Panc1 (cell line): ENCODE measurements around the gene FBXO36. TPM values are rescaled to one million over a fixed set of nuclear protein-coding genes. Genes with fewer than 3 reads are reported as not detected.

Experiments used
- ATAC-seq: fragments of 200-7000 bp; cut with Tn5 transposase; 2 replicates; pipeline ENCODE4 v1.9.1; 2020; ENCODE audit warnings: mild to moderate bottlenecking, moderate library complexity
- BruUV-seq: library from RNA; stranded (reverse); fragments of 400-500 nt; replicated peaks from 2 replicates; lab custom pipeline; 2021; lab: Mats Ljungman, UMichigan
- CTCF ChIA-PET: fragments of 300-600 bp; sonication (Branson Sonifier 250); formaldehyde crosslinking; loops from one replicate; lab custom pipeline; 2022; ENCODE audit warnings: antibody characterized with exemption; lab: Charles Lee
- POLR2A ChIA-PET: fragments of 300-600 bp; sonication (Branson Sonifier 250); formaldehyde crosslinking; loops from one replicate; lab custom pipeline; 2022; ENCODE audit warnings: antibody characterized with exemption; lab: Charles Lee
- DNase-seq: peaks from one replicate; pipeline ENCODE4 v3.0.0-alpha.2; 2010; ENCODE audit warnings: low read depth, low spot score
- H3K27ac ChIP-seq: 2 replicates; pipeline ENCODE4 v1.5.1; 2011; ENCODE audit warnings: mild to moderate bottlenecking, low read length, inconsistent platforms
- H3K27me3 ChIP-seq: fragments of 200-500 bp; sonication (Bioruptor generic); 2 replicates; pipeline ENCODE4 v1.6.0; 2014; ENCODE audit warnings: low read length, inconsistent platforms; ENCODE audit not compliant: control insufficient read depth, insufficient read depth
- H3K36me3 ChIP-seq: fragments of 200-500 bp; sonication (Bioruptor generic); 2 replicates; pipeline ENCODE4 v1.5.1; 2014; ENCODE audit warnings: inconsistent platforms, mild to moderate bottlenecking, low read length, moderate library complexity; ENCODE audit not compliant: control insufficient read depth, insufficient read depth
- H3K4me1 ChIP-seq: 2 replicates; pipeline ENCODE4 v1.5.1; 2011; ENCODE audit warnings: inconsistent platforms, mild to moderate bottlenecking, low read length, moderate library complexity; ENCODE audit not compliant: control insufficient read depth, insufficient read depth
- H3K4me3 ChIP-seq, 2 experiments: 2 replicates each; pipeline ENCODE4 v1.5.1; 2011 to 2012; ENCODE audit warnings: low read depth in 2 of 2, low read length in 2 of 2, mild to moderate bottlenecking in 2 of 2, inconsistent platforms in 1 of 2, moderate library complexity in 1 of 2
- H3K9me3 ChIP-seq: fragments of 200-500 bp; sonication (Bioruptor generic); 2 replicates; pipeline ENCODE4 v1.5.1; 2014; ENCODE audit warnings: low read depth, mild to moderate bottlenecking, inconsistent platforms, low read length, moderate library complexity; ENCODE audit not compliant: control insufficient read depth, insufficient read depth
- CTCF ChIP-seq: fragments of 450-650 bp; IDR thresholded peaks from 2 replicates; pipeline ENCODE4 v1.5.1; 2017; ENCODE audit warnings: mild to moderate bottlenecking
- POLR2AphosphoS5 ChIP-seq: IDR thresholded peaks from 2 replicates; pipeline ENCODE4 v1.6.1; 2012; ENCODE audit warnings: mild to moderate bottlenecking, low read depth, low read length, moderate library complexity
- REST ChIP-seq, 2 experiments: IDR thresholded peaks; 2 replicates each; pipeline ENCODE4 v1.6.1; 2011 to 2012; ENCODE audit warnings: low read depth in 2 of 2, control low read depth in 1 of 2, low read length in 1 of 2, mild to moderate bottlenecking in 1 of 2, moderate library complexity in 1 of 2; ENCODE audit not compliant: insufficient read depth in 1 of 2
- SIN3A ChIP-seq: IDR thresholded peaks from 2 replicates; pipeline ENCODE4 v1.6.1; 2012; ENCODE audit warnings: low read depth, mild to moderate bottlenecking, low read length, moderate library complexity, borderline replicate concordance; ENCODE audit not compliant: insufficient read depth
- TCF7L2 ChIP-seq: IDR thresholded peaks from 2 replicates; pipeline ENCODE4 v1.6.1; 2011; ENCODE audit warnings: mild to moderate bottlenecking, low read depth, low read length, inconsistent platforms
- in situ Hi-C: cut with HindIII; loops from 2 replicates; pipeline ENCODE4 v1.10.0; 2016; ENCODE audit warnings: low sequenced_read_pairs, low pct_unique_long_range_greater_than_20kb
- intact Hi-C: fragments of 100-400 bp; cut with micrococcal nuclease; formaldehyde crosslinking; loops from one replicate; pipeline ENCODE4 v1.10.0; 2022; ENCODE audit not compliant: unreplicated experiment
- total RNA-seq: library from RNA; stranded (reverse); gene quantifications from one replicate; pipeline ENCODE4 v1.2.1, GENCODE V29; 2021; ENCODE audit not compliant: unreplicated experiment

FBXO36 gene
- total RNA-seq, 1 experiment from 2014 or later, result 3.9 TPM

GRCh38 chr2:229889023-229889422 is 33.3 kb upstream of the FBXO36 start:
- ATAC-seq, result no peak
- in situ Hi-C loops (no loop called here), intact Hi-C loops (no loop called here)
- Histone ChIP-seq H3K27me3 (no peaks in the 10 kb centered on the region), H3K36me3 (0 out of 2 replicates have a peak, but pooled peaks cover 2% of the 10 kb centered on the region), H3K4me3 (no peak overlapping the region), H3K4me1 (peaks cover 7% of the 10 kb centered on the region; the same call in 1 of the 2 replicates), H3K27ac (no peak overlapping the region), H3K9me3 (no peaks in the 10 kb centered on the region)
- no TSS peak for BruUV-seq
- ChIA-PET CTCF (no interaction called here), POLR2A (no interaction called here)
- DNase-seq, result no peak
- no peak for TF ChIP-seq SIN3A
- no peak for TF ChIP-seq CTCF
- no peak for TF ChIP-seq TCF7L2
- TF ChIP-seq POLR2AphosphoS5, result no peak
- no peak for TF ChIP-seq REST (IDR thresholded peaks at IDR 0.05; ENCODE audit: insufficient read depth in 1 of 2, low read depth in 2 of 2, low read length in 1 of 2)

DNA sequence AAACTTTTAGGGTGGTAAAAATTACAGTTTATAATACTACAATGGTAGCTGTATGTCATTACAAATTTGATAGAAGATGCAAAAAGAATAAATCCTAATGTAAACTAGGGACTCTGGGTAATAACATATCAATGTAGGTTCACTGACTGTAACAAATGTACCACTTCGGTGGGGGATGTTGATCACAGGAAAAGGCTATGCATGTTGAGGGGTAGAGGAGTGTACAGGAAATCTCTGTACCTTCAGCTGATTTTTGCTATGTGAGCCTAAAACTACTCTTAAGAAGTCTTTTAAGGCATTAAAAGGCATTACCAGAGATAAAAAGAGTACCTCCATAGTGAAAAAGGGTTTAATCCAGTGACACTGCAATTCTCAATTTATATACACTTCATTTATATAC is 25.4 kb upstream of the FBXO36 start:
- Histone ChIP-seq H3K27ac (no peak overlapping the region), H3K9me3 (no peaks in the 10 kb centered on the region), H3K4me3 (no peak overlapping the region), H3K36me3 (0 out of 2 replicates have a peak, but pooled peaks cover 2% of the 10 kb centered on the region), H3K4me1 (peaks cover 12% of the 10 kb centered on the region), H3K27me3 (no peaks in the 10 kb centered on the region)
- intact Hi-C loops (no loop called here), in situ Hi-C loops (no loop called here)
- ATAC-seq (no peak), DNase-seq (no peak)
- no peak for TF ChIP-seq CTCF
- TF ChIP-seq TCF7L2, result no peak
- no peak for TF ChIP-seq POLR2AphosphoS5
- TF ChIP-seq REST (IDR thresholded peaks at IDR 0.05; ENCODE audit: insufficient read depth in 1 of 2, low read depth in 2 of 2, low read length in 1 of 2), result no peak
- TF ChIP-seq SIN3A, result no peak
- no TSS peak for BruUV-seq
- CTCF ChIA-PET, result no interaction called here
- POLR2A ChIA-PET, result no interaction called here
